Osteoblast (primary cell): Measurements from ENCODE around the gene MUS81. TPM values are rescaled to one million over a fixed set of nuclear protein-coding genes. Genes with fewer than 3 reads are reported as not detected.

ENCODE experiments used
- DNase-seq: peaks from one replicate; pipeline ENCODE4 v3.0.0; 2011; ENCODE audit warnings: low spot score, mixed read lengths; ENCODE audit not compliant: insufficient read length; ENCODE audit errors: missing footprints
- H2AFZ ChIP-seq: 2 replicates; pipeline ENCODE4 v1.6.0; 2011; ENCODE audit warnings: mild to moderate bottlenecking, low read length
- H3K27ac ChIP-seq: 2 replicates; pipeline ENCODE4 v1.5.1; 2011; ENCODE audit warnings: mild to moderate bottlenecking, low read depth, low read length, moderate library complexity
- H3K27me3 ChIP-seq: 2 replicates; pipeline ENCODE4 v1.6.0; 2012; ENCODE audit warnings: mild to moderate bottlenecking, control low read depth, inconsistent platforms, low read length, moderate library complexity; ENCODE audit not compliant: insufficient read depth
- H3K36me3 ChIP-seq: 2 replicates; pipeline ENCODE4 v1.5.1; 2011; ENCODE audit warnings: mild to moderate bottlenecking, low read length, control low read depth, moderate library complexity; ENCODE audit not compliant: insufficient read depth
- H3K4me1 ChIP-seq: 2 replicates; pipeline ENCODE4 v1.5.1; 2011; ENCODE audit warnings: mild to moderate bottlenecking, low read length, control low read depth, moderate library complexity; ENCODE audit not compliant: insufficient read depth
- H3K4me2 ChIP-seq: 2 replicates; pipeline ENCODE4 v1.6.0; 2011; ENCODE audit warnings: mild to moderate bottlenecking, low read length; ENCODE audit not compliant: insufficient read depth
- H3K4me3 ChIP-seq: fragments of 200-600 bp; sonication (generic); 3 replicates; pipeline ENCODE4 v1.5.1; 2012; ENCODE audit warnings: mild to moderate bottlenecking, low read length, inconsistent platforms; ENCODE audit not compliant: insufficient read depth
- H3K79me2 ChIP-seq: 2 replicates; pipeline ENCODE4 v1.6.0; 2012; ENCODE audit warnings: mild to moderate bottlenecking, low read length, control low read depth, inconsistent platforms; ENCODE audit not compliant: insufficient read depth
- H3K9me3 ChIP-seq: 2 replicates; pipeline ENCODE4 v1.5.1; 2011; ENCODE audit warnings: low read depth, low read length, control low read depth
- H4K20me1 ChIP-seq: 2 replicates; pipeline ENCODE4 v1.6.0; 2012; ENCODE audit warnings: mild to moderate bottlenecking, low read length, control low read depth; ENCODE audit not compliant: insufficient read depth
- CTCF ChIP-seq: IDR thresholded peaks from 2 replicates; pipeline ENCODE4 v1.5.1; 2011; ENCODE audit warnings: mild to moderate bottlenecking, low read depth, low read length, moderate library complexity; ENCODE audit errors: extremely low read depth
- total RNA-seq: library from RNA; depleted of rRNA; stranded (reverse); fragments of >200 nt; gene quantifications from 2 replicates; pipeline ENCODE4 v1.2.3, GENCODE V29; 2012

MUS81 gene
- total RNA-seq, 1 donor: 53.6 TPM

GRCh38 chr11:65896034-65896999, 36.1 kb downstream of the MUS81 start:
- Histone ChIP-seq H3K27me3 (no peaks in the 10 kb centered on the region), H4K20me1 (peaks cover 53% of the 10 kb centered on the region), H3K9me3 (no peaks in the 10 kb centered on the region), H3K27ac (peak overlapping the region; percentile 86), H3K4me2 (peak overlapping the region; percentile 81), H3K4me1 (peaks cover 74% of the 10 kb centered on the region), H3K79me2 (peaks cover 86% of the 10 kb centered on the region), H3K36me3 (peaks cover 58% of the 10 kb centered on the region), H2AFZ (no peak overlapping the region), H3K4me3 (peak overlapping the region; percentile 95)
- TF ChIP-seq CTCF: no peak
- DNase-seq: peak; percentile 87

GRCh38 chr11:65897020-65897471, 36.8 kb downstream of the MUS81 start:
- peaks cover 80% of the 10 kb centered on the region for H3K79me2 ChIP-seq
- peaks cover 71% of the 10 kb centered on the region for H3K4me1 ChIP-seq
- no peaks in the 10 kb centered on the region for H3K27me3 ChIP-seq
- H3K4me3 ChIP-seq: peak overlapping the region; percentile 95
- peak; percentile 69 for DNase-seq
- peaks cover 53% of the 10 kb centered on the region for H3K36me3 ChIP-seq
- no peak overlapping the region for H2AFZ ChIP-seq
- peak overlapping the region; percentile 81 for H3K4me2 ChIP-seq
- H3K9me3 ChIP-seq: no peaks in the 10 kb centered on the region
- peak overlapping the region; percentile 86 for H3K27ac ChIP-seq
- TF ChIP-seq CTCF: no peak
- peaks cover 46% of the 10 kb centered on the region for H4K20me1 ChIP-seq

- DNase-seq: no peak
- H3K4me3 ChIP-seq: peak overlapping the region; percentile 95
- no peak for TF ChIP-seq CTCF
- H3K36me3 ChIP-seq: peaks cover 37% of the 10 kb centered on the region
- H3K27ac ChIP-seq: peak overlapping the region; percentile 95
- H2AFZ ChIP-seq: no peak overlapping the region
- H3K79me2 ChIP-seq: peaks cover 66% of the 10 kb centered on the region
- peaks cover 30% of the 10 kb centered on the region for H4K20me1 ChIP-seq
- peak overlapping the region; percentile 81 for H3K4me2 ChIP-seq
- H3K27me3 ChIP-seq: no peaks in the 10 kb centered on the region
- H3K9me3 ChIP-seq: no peaks in the 10 kb centered on the region
- H3K4me1 ChIP-seq: peaks cover 71% of the 10 kb centered on the region
Measured at GRCh38 chr11:65898656-65899355, 38.6 kb downstream of the MUS81 start.
